Measurements from ENCODE around the gene COL27A1. TPM values are rescaled to one million over a fixed set of nuclear protein-coding genes. Genes with fewer than 3 reads are reported as not detected.
A peak's percentile ranks its signal among the peaks of the same experiment; 100 is the strongest.

COL27A1 gene
- total RNA-seq, 1 donor from 2014 or later: 1.3 TPM

DNA sequence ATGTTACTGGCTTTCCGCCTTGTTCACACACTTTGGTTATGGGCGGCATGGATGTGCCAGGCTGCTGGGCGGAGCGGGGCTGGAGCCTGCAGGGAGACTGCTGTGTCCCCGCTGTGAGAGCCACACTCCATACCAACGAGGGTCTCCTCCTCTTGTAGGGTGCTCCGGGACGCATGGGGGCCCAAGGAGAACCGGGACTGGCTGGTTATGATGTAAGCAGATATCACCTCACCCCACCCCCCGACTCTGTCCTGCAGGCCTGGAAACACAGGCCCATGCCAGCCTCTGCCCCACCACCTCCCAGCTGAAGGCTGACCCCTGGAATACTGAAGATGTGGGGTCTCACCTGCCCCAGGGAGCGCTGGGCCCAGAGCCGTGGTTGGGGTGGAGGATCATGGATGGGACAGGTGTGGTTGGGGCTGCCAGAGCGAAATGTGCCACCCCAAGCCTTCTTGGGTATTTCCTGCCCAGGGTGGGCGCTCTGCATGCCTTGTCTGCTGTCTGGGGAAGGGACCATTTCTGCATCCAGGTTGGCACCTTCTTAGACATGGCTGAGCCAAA lies 128.3 kb downstream of the COL27A1 start:
- Histone ChIP-seq H3K27me3 (ENCODE audit: control insufficient read depth, insufficient read depth, low read length) (no peaks in the 10 kb centered on the region), H3K4me3 (ENCODE audit: low read depth, low read length) (no peak overlapping the region), H3K36me3 (ENCODE audit: control insufficient read depth, insufficient read depth, low read length) (no peaks in the 10 kb centered on the region)
- TF ChIP-seq, protein P1, sequence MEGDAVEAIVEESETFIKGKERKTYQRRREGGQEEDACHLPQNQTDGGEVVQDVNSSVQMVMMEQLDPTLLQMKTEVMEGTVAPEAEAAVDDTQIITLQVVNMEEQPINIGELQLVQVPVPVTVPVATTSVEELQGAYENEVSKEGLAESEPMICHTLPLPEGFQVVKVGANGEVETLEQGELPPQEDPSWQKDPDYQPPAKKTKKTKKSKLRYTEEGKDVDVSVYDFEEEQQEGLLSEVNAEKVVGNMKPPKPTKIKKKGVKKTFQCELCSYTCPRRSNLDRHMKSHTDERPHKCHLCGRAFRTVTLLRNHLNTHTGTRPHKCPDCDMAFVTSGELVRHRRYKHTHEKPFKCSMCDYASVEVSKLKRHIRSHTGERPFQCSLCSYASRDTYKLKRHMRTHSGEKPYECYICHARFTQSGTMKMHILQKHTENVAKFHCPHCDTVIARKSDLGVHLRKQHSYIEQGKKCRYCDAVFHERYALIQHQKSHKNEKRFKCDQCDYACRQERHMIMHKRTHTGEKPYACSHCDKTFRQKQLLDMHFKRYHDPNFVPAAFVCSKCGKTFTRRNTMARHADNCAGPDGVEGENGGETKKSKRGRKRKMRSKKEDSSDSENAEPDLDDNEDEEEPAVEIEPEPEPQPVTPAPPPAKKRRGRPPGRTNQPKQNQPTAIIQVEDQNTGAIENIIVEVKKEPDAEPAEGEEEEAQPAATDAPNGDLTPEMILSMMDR (IDR thresholded peaks at IDR 0.05; ENCODE audit: insufficient read depth, low read length, severe bottlenecking): no peak
- DNase-seq (ENCODE audit: low read depth) (no peak), FAIRE-seq (no peak)

DNA sequence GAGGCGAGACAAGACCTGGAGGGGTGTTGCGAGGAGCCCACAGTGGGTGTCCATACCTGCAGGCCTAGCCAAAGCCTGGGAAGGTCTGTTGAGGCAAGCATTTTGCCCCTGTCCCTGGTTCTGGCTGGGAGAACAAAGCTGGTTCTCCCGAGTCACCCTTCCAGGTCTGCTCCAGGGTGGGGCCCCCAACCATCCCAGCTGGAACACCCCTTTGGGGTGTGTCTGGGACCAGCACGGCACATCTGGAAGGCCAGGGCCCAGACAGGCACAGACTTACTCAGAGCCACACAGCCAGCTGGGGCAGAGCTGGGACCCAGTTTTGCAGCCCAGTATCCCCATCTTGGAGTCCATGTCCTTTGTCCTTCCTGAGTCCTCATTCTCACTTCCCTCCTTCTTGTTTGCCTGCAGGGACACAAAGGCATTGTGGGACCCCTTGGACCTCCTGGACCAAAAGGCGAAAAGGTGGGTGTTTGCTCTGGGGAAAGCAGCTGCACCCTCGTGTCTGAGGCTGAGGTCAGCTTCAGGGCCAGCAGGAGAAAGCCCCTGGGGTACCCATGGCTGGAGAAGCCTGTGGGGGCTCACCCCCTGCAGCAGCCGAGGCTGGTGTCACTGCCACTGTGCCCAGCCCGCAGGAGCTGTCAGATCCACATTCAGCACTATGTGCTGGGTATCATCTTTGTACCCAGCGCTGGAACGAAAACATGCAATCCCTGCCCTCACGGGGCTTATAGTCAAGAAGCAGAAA lies 129.2 kb downstream of the COL27A1 start:
- no peaks in the 10 kb centered on the region for H3K36me3 ChIP-seq (ENCODE audit: control insufficient read depth, insufficient read depth, low read length)
- TF ChIP-seq, protein P1 (IDR thresholded peaks at IDR 0.05; ENCODE audit: insufficient read depth, low read length, severe bottlenecking): no peak
- H3K27me3 ChIP-seq (ENCODE audit: control insufficient read depth, insufficient read depth, low read length): no peaks in the 10 kb centered on the region
- FAIRE-seq: no peak
- DNase-seq (ENCODE audit: low read depth): no peak
- H3K4me3 ChIP-seq (ENCODE audit: low read depth, low read length): no peak overlapping the region

DNA sequence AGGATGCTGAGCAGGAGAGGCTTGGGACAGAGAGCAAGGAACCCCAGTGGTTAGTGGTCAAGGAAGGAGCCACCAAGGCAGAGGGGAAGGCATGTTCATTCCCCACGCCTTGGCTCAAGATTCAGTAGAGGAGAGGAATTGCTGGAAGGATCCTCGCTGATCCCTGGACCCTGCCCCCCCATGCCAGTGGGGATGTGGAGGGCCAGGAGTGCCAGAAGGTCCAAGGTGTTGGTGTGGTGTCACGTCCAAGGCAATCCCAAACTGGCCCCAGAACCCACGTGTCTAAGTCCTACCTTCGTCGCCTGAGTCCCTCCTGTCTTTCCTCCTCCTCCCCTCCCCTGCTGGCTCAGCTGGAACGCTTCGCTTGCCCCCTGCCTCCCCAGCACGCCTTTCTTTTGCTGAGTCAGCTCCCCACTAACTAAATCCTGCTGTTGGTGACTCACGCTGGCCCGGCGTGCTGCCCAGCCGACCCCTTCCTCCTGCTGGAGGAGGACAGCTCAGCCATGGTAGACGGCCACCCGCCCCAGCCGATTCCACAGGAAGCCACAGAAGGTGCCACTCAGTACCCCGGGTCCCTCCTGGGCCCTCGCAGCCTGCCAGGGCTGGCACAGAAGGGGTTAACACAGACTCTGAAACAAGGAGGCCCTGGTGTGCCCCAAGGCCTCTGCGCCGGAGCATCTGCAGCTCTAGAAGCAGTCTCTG lies 130.0 kb downstream of the COL27A1 start:
- no peak overlapping the region for H3K4me3 ChIP-seq (ENCODE audit: low read depth, low read length)
- TF ChIP-seq, protein P1 (IDR thresholded peaks at IDR 0.05; ENCODE audit: insufficient read depth, low read length, severe bottlenecking): no peak
- DNase-seq (ENCODE audit: low read depth): peak; percentile 48
- FAIRE-seq: no peak
- H3K36me3 ChIP-seq (ENCODE audit: control insufficient read depth, insufficient read depth, low read length): no peaks in the 10 kb centered on the region
- H3K27me3 ChIP-seq (ENCODE audit: control insufficient read depth, insufficient read depth, low read length): no peaks in the 10 kb centered on the region

DNA sequence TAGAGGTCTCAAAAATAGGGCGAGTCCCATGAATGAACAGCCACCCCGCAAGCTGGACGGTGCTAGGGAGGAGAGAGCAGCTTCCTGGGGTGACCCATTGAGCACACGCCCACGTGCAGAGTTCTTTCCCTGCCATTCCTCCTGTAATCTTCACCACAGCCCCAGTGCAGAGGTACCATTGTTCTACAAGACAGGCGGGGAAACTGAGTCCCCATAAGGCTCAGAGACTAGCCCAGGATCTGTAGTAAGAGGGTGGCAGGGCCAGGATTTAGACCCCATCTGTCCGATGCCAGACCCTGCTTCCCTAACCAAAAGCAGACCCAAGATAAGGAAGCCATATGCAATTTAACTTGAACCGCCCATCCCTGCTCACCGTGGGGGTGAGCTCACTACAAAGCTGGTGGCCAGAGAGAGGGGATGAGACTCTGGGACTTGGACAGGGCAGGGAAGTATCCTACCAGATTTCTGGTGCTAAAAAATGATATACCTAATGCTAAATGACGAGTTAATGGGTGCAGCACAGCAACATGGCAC lies 130.9 kb downstream of the COL27A1 start:
- H3K36me3 ChIP-seq (ENCODE audit: control insufficient read depth, insufficient read depth, low read length): peaks cover 2% of the 10 kb centered on the region
- FAIRE-seq (no peak), DNase-seq (ENCODE audit: low read depth) (no peak)
- TF ChIP-seq, protein P1 (IDR thresholded peaks at IDR 0.05; ENCODE audit: insufficient read depth, low read length, severe bottlenecking): no peak
- H3K27me3 ChIP-seq (ENCODE audit: control insufficient read depth, insufficient read depth, low read length): no peaks in the 10 kb centered on the region
- H3K4me3 ChIP-seq (ENCODE audit: low read depth, low read length): no peak overlapping the region

DNA sequence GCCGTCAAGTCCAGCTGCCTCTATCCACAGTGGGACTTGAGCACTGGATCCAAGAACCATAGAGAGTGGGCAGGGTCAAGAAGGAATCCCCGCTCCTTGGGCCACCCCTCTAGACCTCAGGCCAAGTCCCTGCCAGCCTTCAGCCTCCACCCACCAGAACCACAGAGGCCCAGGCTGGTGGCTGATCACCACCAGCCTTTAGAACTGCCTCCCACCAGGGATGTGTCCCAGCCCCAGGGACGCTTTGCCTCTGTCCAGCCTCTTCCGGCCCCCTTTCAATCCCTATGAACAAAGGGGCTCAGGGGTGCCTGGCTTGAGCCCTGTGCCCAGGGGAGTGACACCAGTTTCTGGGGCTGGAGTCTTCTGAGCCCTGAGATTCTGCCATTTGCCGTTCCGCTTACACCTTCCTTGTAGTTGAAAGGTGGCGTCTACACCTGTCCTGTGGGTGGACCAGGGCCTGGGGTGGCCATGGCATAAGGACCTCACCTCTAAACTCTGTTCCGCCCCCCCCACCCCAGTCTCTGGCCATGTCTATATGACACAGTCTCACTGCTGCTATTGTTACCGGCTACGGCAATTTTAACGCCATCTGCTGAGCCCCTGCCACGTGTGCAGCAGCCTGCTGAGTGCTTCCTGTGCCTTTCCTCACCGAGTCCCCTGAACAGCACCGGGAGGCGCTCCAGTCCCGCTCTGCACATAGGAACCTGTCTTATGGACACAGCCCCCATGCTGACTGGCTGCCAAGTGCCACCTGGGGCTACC lies 131.8 kb downstream of the COL27A1 start:
- peaks cover 6% of the 10 kb centered on the region for H3K36me3 ChIP-seq (ENCODE audit: control insufficient read depth, insufficient read depth, low read length)
- H3K27me3 ChIP-seq (ENCODE audit: control insufficient read depth, insufficient read depth, low read length): no peaks in the 10 kb centered on the region
- TF ChIP-seq, protein P1 (IDR thresholded peaks at IDR 0.05; ENCODE audit: insufficient read depth, low read length, severe bottlenecking): no peak
- no peak overlapping the region for H3K4me3 ChIP-seq (ENCODE audit: low read depth, low read length)
- no peak for FAIRE-seq
- no peak for DNase-seq (ENCODE audit: low read depth)
